ENCODE data around the gene ULK4.
"Not testable (repeated sequence)": the region's sequence is repeated elsewhere in the genome, so short reads cannot be mapped to it uniquely, and the experiment has no call there.

GRCh38 chr3:41695806-41696205 is 266.1 kb downstream of the ULK4 start:
- not testable (repeated sequence) for TF ChIP-seq SIN3A (IDR thresholded peaks at IDR 0.05; ENCODE audit: low read depth); SP1 (IDR thresholded peaks at IDR 0.05; ENCODE audit: low read depth); MAX (IDR thresholded peaks at IDR 0.05); REST (IDR thresholded peaks at IDR 0.05; ENCODE audit: low read depth); ZFX (IDR thresholded peaks at IDR 0.05); ZNF274 (IDR thresholded peaks at IDR 0.05; ENCODE audit: low read depth, low read length); EZH2phosphoT487 (IDR thresholded peaks at IDR 0.05; ENCODE audit: borderline replicate concordance)
- peak in 2 of 3 experiments; percentile 48 to 50; a peak in 4 of 6 replicates for TF ChIP-seq CTCF (IDR thresholded peaks at IDR 0.05 in 2 of 3, conservative IDR thresholded peaks at IDR 0.05 in 1 of 3; ENCODE audit: borderline replicate concordance in 1 of 3, insufficient read depth in 1 of 3, low read depth in 2 of 3, low read length in 2 of 3)
